AG04450 (cell line): ENCODE measurements around the gene PSMD2. TPM values are rescaled to one million over a fixed set of nuclear protein-coding genes. Genes with fewer than 3 reads are reported as not detected.

Source experiments
- CTCF ChIA-PET: fragments of 300-600, 350-600 bp; formaldehyde crosslinking; extraction: SDS; loops from one replicate; lab custom pipeline; 2022; ENCODE audit warnings: antibody characterized with exemption, inconsistent platforms; lab: Charles Lee
- POLR2A ChIA-PET: fragments of 350-600 bp; formaldehyde crosslinking; extraction: SDS; loops from one replicate; lab custom pipeline; 2021; ENCODE audit warnings: antibody characterized with exemption, inconsistent platforms; lab: Yijun Ruan, JAX
- DNase-seq: peaks from one replicate; pipeline ENCODE4 v3.0.0-alpha.2; 2011; ENCODE audit warnings: low read depth, low spot score
- H3K27ac ChIP-seq: one replicate; pipeline ENCODE4 v1.5.1; 2012; ENCODE audit warnings: low read depth, low read length, control low read depth
- H3K27me3 ChIP-seq: one replicate; pipeline ENCODE4 v1.6.0; 2012; ENCODE audit warnings: low read length; ENCODE audit not compliant: control insufficient read depth, insufficient read depth
- H3K4me3 ChIP-seq: 2 replicates; pipeline ENCODE4 v1.5.1; 2011; ENCODE audit warnings: mild to moderate bottlenecking, low read depth, low read length, control low read depth
- H3K9me3 ChIP-seq: 2 replicates; pipeline ENCODE4 v1.5.1; 2012; ENCODE audit warnings: low read length; ENCODE audit not compliant: control insufficient read depth, insufficient read depth
- CTCF ChIP-seq: IDR thresholded peaks from 2 replicates; pipeline ENCODE4 v1.5.1; 2011; ENCODE audit warnings: low read depth, low read length, control low read depth, inconsistent platforms
- polyA plus RNA-seq: library from polyadenylated mRNA; depleted of rRNA; stranded (reverse); fragments of >200 nt; gene quantifications from 2 replicates; pipeline ENCODE4 v1.2.3, GENCODE V29; 2011

PSMD2 gene
- polyA plus RNA-seq, 1 experiment = 318 TPM

- H3K4me3 ChIP-seq = no peak overlapping the region
- H3K9me3 ChIP-seq = no peaks in the 10 kb centered on the region
- no peaks in the 10 kb centered on the region for H3K27me3 ChIP-seq
- no peak for TF ChIP-seq CTCF
- ChIA-PET POLR2A (no interaction called here), CTCF (no interaction called here)
- no peak for DNase-seq
- H3K27ac ChIP-seq = no peak overlapping the region
Measured at GRCh38 chr3:184350618-184351017, 51.6 kb downstream of the PSMD2 start.

- DNase-seq = no peak
- Histone ChIP-seq H3K27me3 (no peaks in the 10 kb centered on the region), H3K27ac (no peak overlapping the region), H3K9me3 (no peaks in the 10 kb centered on the region), H3K4me3 (no peak overlapping the region)
- no peak for TF ChIP-seq CTCF
- ChIA-PET POLR2A (interaction anchor here (0.6 kb wide), 1 partner anchor 11 kb away, joined by 3 read pairs; no protein-coding TSS in a partner anchor), CTCF (interaction anchor here (0.5 to 0.6 kb wide), 2 partner anchors 14 to 1223 kb away, joined by 3 to 9 read pairs; no protein-coding TSS in a partner anchor)
Measured at GRCh38 chr3:184351511-184352148, 52.6 kb downstream of the PSMD2 start.

DNA sequence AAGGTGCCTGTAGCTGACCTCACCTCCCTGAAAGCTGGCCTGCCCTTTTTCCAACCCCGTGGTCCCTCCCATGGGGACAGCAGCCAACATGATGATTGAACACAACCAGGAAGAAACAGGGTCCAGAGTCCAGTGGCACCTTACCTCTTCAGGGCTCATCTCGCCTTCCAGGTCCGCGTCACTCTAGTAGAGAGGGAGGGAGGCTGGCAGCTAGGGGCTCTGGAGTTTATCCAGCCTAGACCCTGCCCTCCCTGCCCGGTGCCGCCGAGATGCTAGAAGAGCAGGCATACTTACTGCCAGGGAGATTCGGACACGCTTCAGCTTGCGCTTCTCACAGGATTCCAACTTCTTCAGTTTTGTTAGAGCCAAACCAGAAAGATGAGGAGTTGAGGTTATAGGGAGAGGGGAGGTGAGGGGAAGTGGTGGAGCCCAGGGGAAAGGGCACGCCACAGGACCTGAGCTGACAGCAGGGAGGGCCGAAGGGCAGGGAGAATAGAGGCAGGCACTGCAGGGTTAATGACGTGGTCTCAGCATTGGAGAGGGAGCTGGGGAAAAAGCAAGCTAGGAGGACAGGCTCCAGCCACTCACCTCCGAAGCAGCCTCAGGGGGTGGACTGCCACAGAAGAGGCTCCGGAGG, 53.2 kb downstream of the PSMD2 start:
- ChIA-PET POLR2A (no interaction called here), CTCF (no interaction called here)
- H3K9me3 ChIP-seq = no peaks in the 10 kb centered on the region
- TF ChIP-seq CTCF = no peak
- no peaks in the 10 kb centered on the region for H3K27me3 ChIP-seq
- no peak for DNase-seq
- H3K27ac ChIP-seq = no peak overlapping the region
- no peak overlapping the region for H3K4me3 ChIP-seq

DNA sequence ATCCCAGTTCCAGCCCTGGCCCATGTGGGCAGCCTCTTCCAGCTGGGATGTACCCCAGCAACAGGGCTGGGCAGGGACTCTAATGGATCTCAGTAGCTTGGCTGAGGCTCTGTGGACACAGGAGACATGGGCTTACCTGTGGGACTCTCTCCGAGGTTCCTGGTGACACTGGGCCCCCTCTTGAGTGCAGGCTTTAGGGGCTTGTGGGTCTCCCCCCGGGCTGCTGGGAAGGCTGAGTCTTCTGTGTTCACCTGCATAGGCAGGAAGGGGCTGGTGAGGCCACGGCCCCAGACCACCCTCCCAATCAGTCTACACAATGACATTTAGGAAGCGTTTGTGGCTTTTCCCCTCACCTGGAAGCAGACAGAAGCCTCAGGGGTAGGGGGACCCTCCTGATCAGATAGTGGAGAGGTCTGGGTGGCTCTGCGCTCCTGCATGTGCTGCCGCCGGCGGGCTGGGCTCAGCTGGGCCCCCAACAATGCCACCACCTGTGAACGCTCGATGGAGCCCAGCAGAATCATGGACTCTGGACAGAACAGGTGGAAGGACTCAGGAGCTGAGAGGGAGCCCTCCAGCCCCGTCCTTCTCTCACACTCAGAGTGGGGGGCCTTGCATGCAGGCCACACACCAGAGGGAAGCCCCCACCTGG, 54.0 kb downstream of the PSMD2 start:
- no peak for DNase-seq
- no peak overlapping the region for H3K27ac ChIP-seq
- H3K27me3 ChIP-seq = no peaks in the 10 kb centered on the region
- CTCF ChIA-PET = interaction anchor here (0.6 to 1.8 kb wide), 5 partner anchors 9 to 195 kb away, joined by 3 to 11 read pairs (median 4); partner anchors contain the start of genes CLCN2 and POLR2H
- no peaks in the 10 kb centered on the region for H3K9me3 ChIP-seq
- POLR2A ChIA-PET = no interaction called here
- no peak overlapping the region for H3K4me3 ChIP-seq
- TF ChIP-seq CTCF = no peak
